ENCODE measurements around the gene JHY.

The JHY gene

DNA sequence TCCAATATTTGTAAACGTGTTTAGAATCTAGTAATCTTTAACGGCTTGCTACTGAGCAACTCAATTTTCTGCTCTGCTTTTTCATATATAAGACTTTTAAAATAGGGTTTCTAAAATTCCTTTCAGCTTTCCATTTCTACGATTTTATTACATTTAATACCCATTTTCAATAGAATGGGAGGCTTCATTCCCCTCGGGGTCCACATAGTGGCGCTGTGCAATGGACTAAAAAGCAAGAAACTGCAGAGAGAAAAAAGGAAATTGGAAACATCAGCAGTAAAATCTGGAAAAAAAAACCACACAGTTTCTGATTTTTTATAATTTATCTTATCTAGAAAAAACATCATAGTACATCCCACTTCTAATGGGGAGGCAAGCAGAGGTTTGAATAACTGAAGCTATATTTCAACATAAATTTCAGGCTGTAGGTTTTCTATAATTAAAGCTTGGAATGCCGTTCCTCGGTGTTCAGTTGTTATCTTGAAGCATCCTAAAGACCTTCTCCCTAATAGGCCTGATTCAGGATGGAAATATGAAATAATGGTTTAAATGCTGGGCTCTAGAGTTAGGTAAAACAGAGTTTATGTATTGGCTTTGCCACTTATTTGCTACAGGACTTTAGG lies 18.7 kb upstream of the JHY start:
- TF ChIP-seq, protein P1, sequence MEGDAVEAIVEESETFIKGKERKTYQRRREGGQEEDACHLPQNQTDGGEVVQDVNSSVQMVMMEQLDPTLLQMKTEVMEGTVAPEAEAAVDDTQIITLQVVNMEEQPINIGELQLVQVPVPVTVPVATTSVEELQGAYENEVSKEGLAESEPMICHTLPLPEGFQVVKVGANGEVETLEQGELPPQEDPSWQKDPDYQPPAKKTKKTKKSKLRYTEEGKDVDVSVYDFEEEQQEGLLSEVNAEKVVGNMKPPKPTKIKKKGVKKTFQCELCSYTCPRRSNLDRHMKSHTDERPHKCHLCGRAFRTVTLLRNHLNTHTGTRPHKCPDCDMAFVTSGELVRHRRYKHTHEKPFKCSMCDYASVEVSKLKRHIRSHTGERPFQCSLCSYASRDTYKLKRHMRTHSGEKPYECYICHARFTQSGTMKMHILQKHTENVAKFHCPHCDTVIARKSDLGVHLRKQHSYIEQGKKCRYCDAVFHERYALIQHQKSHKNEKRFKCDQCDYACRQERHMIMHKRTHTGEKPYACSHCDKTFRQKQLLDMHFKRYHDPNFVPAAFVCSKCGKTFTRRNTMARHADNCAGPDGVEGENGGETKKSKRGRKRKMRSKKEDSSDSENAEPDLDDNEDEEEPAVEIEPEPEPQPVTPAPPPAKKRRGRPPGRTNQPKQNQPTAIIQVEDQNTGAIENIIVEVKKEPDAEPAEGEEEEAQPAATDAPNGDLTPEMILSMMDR (IDR thresholded peaks at IDR 0.05; ENCODE audit: unreplicated experiment in 3 of 3): peak; percentile 89 to 92 (median 91)
- Mint-ChIP-seq H3K4me3 (no peak overlapping the region), H3K36me3 (ENCODE audit: low read depth) (no peaks in the 10 kb centered on the region), H3K4me1 (no peaks in the 10 kb centered on the region), H3K27ac (no peak overlapping the region), H3K27me3 (ENCODE audit: low read depth) (peaks cover 29% of the 10 kb centered on the region), H3K9me3 (no peaks in the 10 kb centered on the region)

DNA sequence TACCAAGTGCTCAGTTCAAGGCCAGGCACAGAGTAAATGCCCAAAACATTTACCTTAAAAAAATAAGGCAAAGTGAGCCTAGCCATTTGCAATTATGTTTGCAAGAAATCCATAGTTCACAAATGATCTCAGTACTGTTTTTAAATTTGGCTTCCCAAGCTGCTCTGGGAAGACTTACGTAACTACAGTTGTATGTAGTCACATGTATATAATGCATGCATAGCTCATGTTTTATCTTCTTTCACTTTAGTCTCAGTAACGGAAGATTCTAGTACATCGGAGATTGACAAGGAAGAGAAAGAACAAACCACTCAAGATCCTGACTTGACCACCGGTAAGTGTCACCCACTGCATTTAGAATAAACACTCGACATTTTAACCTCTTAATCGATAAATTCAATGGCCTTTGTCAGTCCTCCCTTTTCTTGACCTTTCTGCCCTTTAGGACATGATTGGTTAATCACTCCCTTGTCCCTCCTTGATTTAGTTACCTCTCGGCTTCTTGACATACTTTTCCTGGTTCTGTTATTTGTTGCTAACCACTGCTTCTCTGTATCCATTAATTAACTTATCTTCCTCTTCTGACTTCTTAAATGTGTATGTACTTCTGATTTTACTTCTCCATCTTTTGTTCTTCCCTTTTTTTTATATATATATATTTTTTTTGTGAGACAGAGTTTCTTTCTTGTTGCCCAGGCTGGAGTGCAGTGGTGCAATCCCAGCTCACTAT lies 18.0 kb upstream of the JHY start:
- TF ChIP-seq, protein P1 (IDR thresholded peaks at IDR 0.05; ENCODE audit: unreplicated experiment in 3 of 3): no peak
- peaks cover 29% of the 10 kb centered on the region for H3K27me3 Mint-ChIP-seq (ENCODE audit: low read depth)
- no peak overlapping the region for H3K27ac Mint-ChIP-seq
- no peak overlapping the region for H3K4me3 Mint-ChIP-seq
- no peaks in the 10 kb centered on the region for H3K4me1 Mint-ChIP-seq
- H3K9me3 Mint-ChIP-seq: no peaks in the 10 kb centered on the region
- H3K36me3 Mint-ChIP-seq (ENCODE audit: low read depth): no peaks in the 10 kb centered on the region

DNA sequence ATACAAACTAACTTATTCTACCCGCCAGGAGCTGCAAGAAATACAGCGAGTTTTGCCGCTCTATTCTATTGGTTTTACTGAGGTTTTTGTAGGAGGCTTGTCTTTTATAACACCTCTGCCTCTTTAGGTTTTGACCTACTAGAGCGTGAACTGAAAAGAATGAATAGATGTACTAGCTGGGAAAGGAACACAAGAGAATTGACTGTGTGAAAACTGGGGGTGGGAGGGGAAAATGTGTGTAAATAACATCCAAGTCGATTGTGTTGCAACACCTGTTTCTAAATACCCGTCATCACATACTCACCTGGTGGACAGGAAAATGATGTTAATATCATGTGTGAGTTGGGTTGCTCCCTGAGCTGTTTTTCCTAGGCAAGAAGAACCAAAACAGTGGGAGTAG lies 12.9 kb upstream of the JHY start:
- Mint-ChIP-seq H3K4me3 (no peak overlapping the region), H3K4me1 (no peaks in the 10 kb centered on the region), H3K27me3 (ENCODE audit: low read depth) (peaks cover 19% of the 10 kb centered on the region), H3K9me3 (no peaks in the 10 kb centered on the region), H3K36me3 (ENCODE audit: low read depth) (no peaks in the 10 kb centered on the region), H3K27ac (no peak overlapping the region)
- TF ChIP-seq, protein P1 (IDR thresholded peaks at IDR 0.05; ENCODE audit: unreplicated experiment in 3 of 3): no peak

DNA sequence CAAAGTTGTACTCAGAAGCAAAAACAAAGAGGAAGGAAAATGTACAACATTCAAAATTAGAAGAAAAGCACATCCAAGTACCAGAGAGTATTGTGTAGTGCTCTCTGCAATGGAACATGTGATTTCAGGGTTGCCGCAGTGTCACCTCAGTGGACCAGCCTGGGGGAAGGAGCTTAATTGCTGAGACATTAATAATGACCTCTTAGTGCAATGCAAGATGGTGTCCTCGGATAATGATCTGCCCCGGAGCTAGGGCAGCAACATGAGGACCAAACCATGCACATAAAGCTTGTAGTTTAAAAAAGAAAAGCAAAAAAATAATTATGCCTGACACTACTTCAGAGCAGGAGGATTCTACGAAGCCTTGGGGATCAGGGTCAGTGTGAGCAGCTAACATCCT lies 11.3 kb upstream of the JHY start:
- Mint-ChIP-seq H3K9me3 (no peaks in the 10 kb centered on the region), H3K27me3 (ENCODE audit: low read depth) (peaks cover 19% of the 10 kb centered on the region), H3K4me1 (no peaks in the 10 kb centered on the region), H3K36me3 (ENCODE audit: low read depth) (no peaks in the 10 kb centered on the region), H3K4me3 (no peak overlapping the region), H3K27ac (no peak overlapping the region)
- TF ChIP-seq, protein P1 (IDR thresholded peaks at IDR 0.05; ENCODE audit: unreplicated experiment in 3 of 3): no peak

DNA sequence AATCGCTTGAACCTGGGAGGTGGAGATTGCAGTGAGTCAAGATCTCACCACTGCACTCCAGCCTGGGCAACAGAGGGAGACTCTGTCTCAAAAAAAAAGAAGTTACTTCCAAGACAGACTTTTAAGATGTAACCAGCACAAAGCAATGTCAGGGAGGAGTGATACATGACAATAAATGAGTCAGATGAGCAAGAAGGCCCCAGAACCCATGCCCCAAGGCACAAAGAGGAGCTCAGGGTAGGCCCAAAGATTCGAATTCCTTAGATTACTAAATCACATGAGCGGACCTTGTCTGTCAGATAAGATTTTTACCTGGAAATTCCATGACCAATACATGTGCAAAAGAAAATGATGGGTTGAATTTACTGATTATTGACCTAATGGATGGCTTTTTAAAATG lies 10.5 kb upstream of the JHY start:
- H3K4me1 Mint-ChIP-seq: no peaks in the 10 kb centered on the region
- H3K9me3 Mint-ChIP-seq: no peaks in the 10 kb centered on the region
- no peaks in the 10 kb centered on the region for H3K36me3 Mint-ChIP-seq (ENCODE audit: low read depth)
- H3K4me3 Mint-ChIP-seq: no peak overlapping the region
- peaks cover 17% of the 10 kb centered on the region for H3K27me3 Mint-ChIP-seq (ENCODE audit: low read depth)
- H3K27ac Mint-ChIP-seq: no peak overlapping the region
- TF ChIP-seq, protein P1 (IDR thresholded peaks at IDR 0.05; ENCODE audit: unreplicated experiment in 3 of 3): no peak

DNA sequence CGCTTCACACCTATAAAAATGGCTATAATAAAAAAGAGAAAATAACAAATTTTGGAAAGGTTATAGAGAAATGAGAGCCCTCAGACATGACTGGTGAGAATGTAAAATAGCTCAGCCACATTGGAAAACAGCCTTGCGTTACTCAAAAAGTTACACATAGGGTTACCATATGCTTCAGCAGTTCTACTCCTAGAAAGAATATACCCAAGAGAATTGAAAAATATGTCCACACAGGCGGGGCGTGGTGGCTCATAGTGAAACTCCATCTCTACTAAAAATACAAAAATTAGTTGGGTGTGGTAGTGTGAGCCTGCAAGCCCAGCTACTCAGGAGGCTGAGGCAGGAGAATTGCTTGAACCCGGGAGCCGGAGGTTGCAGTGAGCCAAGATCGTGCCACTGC lies 7.6 kb upstream of the JHY start:
- Mint-ChIP-seq H3K27me3 (ENCODE audit: low read depth) (peaks cover 19% of the 10 kb centered on the region), H3K4me1 (no peaks in the 10 kb centered on the region), H3K27ac (no peak overlapping the region), H3K36me3 (ENCODE audit: low read depth) (no peaks in the 10 kb centered on the region), H3K9me3 (no peaks in the 10 kb centered on the region), H3K4me3 (no peak overlapping the region)
- TF ChIP-seq, protein P1 (IDR thresholded peaks at IDR 0.05; ENCODE audit: unreplicated experiment in 3 of 3): no peak

Measured in nephron (organoid).